GM12875 (cell line): ENCODE data around the gene KDM4B.
"Not testable (repeated sequence)": the region's sequence is repeated elsewhere in the genome, so short reads cannot be mapped to it uniquely, and the experiment has no call there.

Source experiments
- H3K4me3 ChIP-seq: one replicate; pipeline ENCODE4 v1.5.1; 2011; ENCODE audit warnings: low read depth, low read length, control low read depth
- CTCF ChIP-seq: IDR thresholded peaks from 2 replicates; pipeline ENCODE4 v1.5.1; 2011; ENCODE audit warnings: low read depth, mild to moderate bottlenecking, control low read depth, inconsistent platforms, low read length, moderate library complexity, borderline replicate concordance; ENCODE audit not compliant: insufficient read depth

The KDM4B gene

GRCh38 chr19:5023128-5023571 lies 54.2 kb downstream of the KDM4B start:
- TF ChIP-seq CTCF, result no peak
- H3K4me3 ChIP-seq, result no peak overlapping the region

- no peak for TF ChIP-seq CTCF
- no peak overlapping the region for H3K4me3 ChIP-seq
Measured at GRCh38 chr19:5024282-5024681, 55.4 kb downstream of the KDM4B start.

GRCh38 chr19:5025027-5025426 lies 56.1 kb downstream of the KDM4B start:
- no peak for TF ChIP-seq CTCF
- H3K4me3 ChIP-seq, result no peak overlapping the region

- TF ChIP-seq CTCF, result no peak
- H3K4me3 ChIP-seq, result no peak overlapping the region
Measured at GRCh38 chr19:5026706-5027273, 57.9 kb downstream of the KDM4B start.

- no peak for TF ChIP-seq CTCF
- no peak overlapping the region for H3K4me3 ChIP-seq
Measured at GRCh38 chr19:5028229-5028886, 59.4 kb downstream of the KDM4B start.

GRCh38 chr19:5029596-5029995 lies 60.7 kb downstream of the KDM4B start:
- peak; percentile 67 for TF ChIP-seq CTCF
- not testable (repeated sequence) for H3K4me3 ChIP-seq
